HepG2 (cell line): ENCODE data around the gene SPOCD1. TPM values are rescaled to one million over a fixed set of nuclear protein-coding genes. Genes with fewer than 3 reads are reported as not detected.

Experiments
- EEA1 ChIP-seq: sonication (generic); formaldehyde crosslinking; IDR thresholded peaks from 2 replicates; pipeline ENCODE4 v1.5.1; 2020; ENCODE audit warnings: mild to moderate bottlenecking, missing genetic modification reagents, borderline replicate concordance
- GABPB1 ChIP-seq: IDR thresholded peaks from 2 replicates; pipeline ENCODE4 v1.6.1; 2016; ENCODE audit warnings: mild to moderate bottlenecking, missing genetic modification reagents, moderate library complexity, missing compliant biosample characterization
- GATAD1 ChIP-seq: IDR thresholded peaks from 2 replicates; pipeline ENCODE4 v1.6.1; 2016; ENCODE audit warnings: missing genetic modification reagents, missing compliant biosample characterization
- HNRNPL ChIP-seq: fragments of 200-400 bp; formaldehyde crosslinking; IDR thresholded peaks from 2 replicates; pipeline ENCODE4 v1.6.1; 2017; ENCODE audit warnings: mild to moderate bottlenecking, low read depth, low read length
- KAT8 ChIP-seq: IDR thresholded peaks from 2 replicates; pipeline ENCODE4 v1.6.1; 2016; ENCODE audit warnings: missing genetic modification reagents, missing compliant biosample characterization
- KDM3A ChIP-seq: IDR thresholded peaks from 2 replicates; pipeline ENCODE4 v1.6.1; 2018; ENCODE audit warnings: low read depth, missing compliant biosample characterization
- LCORL ChIP-seq, 2 experiments: fragments of 450-650 bp in 1 of 2; sonication (generic) in 1 of 2; formaldehyde crosslinking in 1 of 2; IDR thresholded peaks; 2 replicates each; pipeline versions ENCODE4 v1.5.0 to v1.6.1; 2017 to 2020; ENCODE audit warnings: antibody characterized with exemption in 1 of 2, missing genetic modification reagents in 1 of 2
- MAZ ChIP-seq, 2 experiments: sonication (generic) in 1 of 2; formaldehyde crosslinking in 1 of 2; IDR thresholded peaks; 2 replicates each; pipeline versions ENCODE4 v1.5.0 to v1.6.1; 2012 to 2020; ENCODE audit warnings: low read depth in 2 of 2, mild to moderate bottlenecking in 2 of 2, borderline replicate concordance in 1 of 2, improper control_type of control experiment in 1 of 2, low read length in 1 of 2, missing genetic modification reagents in 1 of 2, moderate library complexity in 1 of 2
- PPARG ChIP-seq: conservative IDR thresholded peaks from 2 replicates; pipeline ENCODE4 v1.6.1; 2016; ENCODE audit warnings: missing biosample characterization, missing genetic modification reagents
- ZEB1 ChIP-seq: IDR thresholded peaks from 2 replicates; pipeline ENCODE4 v1.6.1; 2012; ENCODE audit warnings: mild to moderate bottlenecking, low read depth, inconsistent platforms; ENCODE audit not compliant: insufficient replicate concordance
- ZNF549 ChIP-seq: sonication (generic); formaldehyde crosslinking; IDR thresholded peaks from 2 replicates; pipeline ENCODE4 v1.5.0; 2020; ENCODE audit warnings: missing genetic modification reagents
- ZNF660 ChIP-seq: sonication (generic); formaldehyde crosslinking; IDR thresholded peaks from 2 replicates; pipeline ENCODE4 v1.5.1; 2020; ENCODE audit warnings: mild to moderate bottlenecking, low read depth, missing genetic modification reagents, borderline replicate concordance
- ZNF768 ChIP-seq: sonication (generic); formaldehyde crosslinking; IDR thresholded peaks from 2 replicates; pipeline ENCODE4 v1.4.0; 2020; ENCODE audit warnings: missing genetic modification reagents
- ZNF83 ChIP-seq: sonication (generic); formaldehyde crosslinking; IDR thresholded peaks from 2 replicates; pipeline ENCODE4 v1.4.0; 2020; ENCODE audit warnings: missing genetic modification reagents, mild to moderate bottlenecking, borderline replicate concordance
- ZNF891 ChIP-seq: sonication (generic); formaldehyde crosslinking; IDR thresholded peaks from 2 replicates; pipeline ENCODE4 v1.5.0; 2020; ENCODE audit warnings: mild to moderate bottlenecking, missing genetic modification reagents
- polyA plus RNA-seq, 8 experiments: library from polyadenylated mRNA; depleted of rRNA in 3 of 8; stranded (reverse) in 7 of 8; unstranded in 1 of 8; fragments of >200 nt; fragmentation: Illumina TruSeq in 4 of 8; extraction: Trizol in 4 of 8; gene quantifications; 2 replicates each; pipeline versions ENCODE4 v1.2.1 to v1.2.3, GENCODE V29; 2011 to 2016; ENCODE audit warnings: low read depth in 4 of 8, missing spikeins in 1 of 8, mixed read lengths in 1 of 8; ENCODE audit not compliant: insufficient read depth in 1 of 8
- total RNA-seq, 5 experiments: library from RNA; depleted of rRNA; stranded (reverse); fragments of >200 nt; fragmentation: Illumina TruSeq; extraction: Trizol; gene quantifications; 2 replicates each; pipeline ENCODE4 v1.2.3, GENCODE V29; 2016; ENCODE audit warnings: low read depth in 1 of 5
- TF ChIP-seq, protein P1 (sequence below): sonication (generic); formaldehyde crosslinking; IDR thresholded peaks from 2 replicates; pipeline ENCODE4 v1.5.1; 2020; ENCODE audit warnings: mild to moderate bottlenecking, missing genetic modification reagents, moderate library complexity
- TF ChIP-seq, protein P2 (sequence below): sonication (generic); formaldehyde crosslinking; IDR thresholded peaks from 2 replicates; pipeline ENCODE4 v1.4.0; 2020; ENCODE audit warnings: missing genetic modification reagents
- TF ChIP-seq, protein P3 (sequence below): IDR thresholded peaks from 2 replicates; pipeline ENCODE4 v1.6.1; 2016; ENCODE audit warnings: missing biosample characterization, missing genetic modification reagents, low read depth
- TF ChIP-seq, protein P4 (sequence below): sonication (generic); formaldehyde crosslinking; IDR thresholded peaks from 2 replicates; pipeline ENCODE4 v1.4.0; 2020; ENCODE audit warnings: mild to moderate bottlenecking, low read depth, missing genetic modification reagents

Gene SPOCD1
- total and polyA plus RNA-seq, 2 of the 13 experiments (the other 11 are each of a cell fraction or from before 2014, with no cell fraction given) = 0.24 to 0.29 TPM

DNA sequence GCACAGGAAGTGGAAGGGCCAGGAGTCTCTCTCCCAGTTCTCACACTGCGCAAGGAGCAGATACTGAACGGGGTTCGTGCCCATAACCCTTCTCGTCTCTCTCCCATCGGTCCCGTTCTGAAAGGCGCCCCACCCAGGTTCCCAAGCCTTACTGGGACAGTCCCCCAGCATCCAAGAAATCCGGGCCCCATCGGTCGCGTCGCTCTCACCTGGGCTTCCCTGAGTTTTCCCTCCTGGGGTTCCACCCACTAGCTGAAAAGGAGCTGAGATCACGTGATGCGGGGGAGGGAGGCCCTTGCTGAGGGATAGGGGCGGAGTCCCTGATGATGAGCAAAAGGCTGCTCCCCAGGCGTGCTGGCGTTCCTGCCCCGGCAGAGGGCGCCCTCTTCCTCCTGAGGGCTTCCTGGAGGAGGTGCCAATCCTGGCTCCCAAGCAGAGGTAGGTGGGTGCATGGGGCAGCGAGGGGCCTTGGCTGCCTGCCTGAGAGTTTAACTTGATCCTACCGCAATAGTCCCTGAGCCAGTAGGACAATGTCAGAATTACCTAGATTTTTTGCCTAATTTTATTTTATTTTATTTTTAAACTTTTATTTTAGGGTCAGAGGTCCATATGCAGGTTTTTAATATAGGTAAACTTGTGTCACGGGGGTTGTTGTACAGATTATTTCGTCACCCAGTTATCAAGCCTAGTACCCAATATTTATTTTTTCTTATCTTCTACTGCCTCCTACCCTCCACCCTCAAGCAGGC lies at the start of gene SPOCD1 (continued):
- TF ChIP-seq, protein P1, sequence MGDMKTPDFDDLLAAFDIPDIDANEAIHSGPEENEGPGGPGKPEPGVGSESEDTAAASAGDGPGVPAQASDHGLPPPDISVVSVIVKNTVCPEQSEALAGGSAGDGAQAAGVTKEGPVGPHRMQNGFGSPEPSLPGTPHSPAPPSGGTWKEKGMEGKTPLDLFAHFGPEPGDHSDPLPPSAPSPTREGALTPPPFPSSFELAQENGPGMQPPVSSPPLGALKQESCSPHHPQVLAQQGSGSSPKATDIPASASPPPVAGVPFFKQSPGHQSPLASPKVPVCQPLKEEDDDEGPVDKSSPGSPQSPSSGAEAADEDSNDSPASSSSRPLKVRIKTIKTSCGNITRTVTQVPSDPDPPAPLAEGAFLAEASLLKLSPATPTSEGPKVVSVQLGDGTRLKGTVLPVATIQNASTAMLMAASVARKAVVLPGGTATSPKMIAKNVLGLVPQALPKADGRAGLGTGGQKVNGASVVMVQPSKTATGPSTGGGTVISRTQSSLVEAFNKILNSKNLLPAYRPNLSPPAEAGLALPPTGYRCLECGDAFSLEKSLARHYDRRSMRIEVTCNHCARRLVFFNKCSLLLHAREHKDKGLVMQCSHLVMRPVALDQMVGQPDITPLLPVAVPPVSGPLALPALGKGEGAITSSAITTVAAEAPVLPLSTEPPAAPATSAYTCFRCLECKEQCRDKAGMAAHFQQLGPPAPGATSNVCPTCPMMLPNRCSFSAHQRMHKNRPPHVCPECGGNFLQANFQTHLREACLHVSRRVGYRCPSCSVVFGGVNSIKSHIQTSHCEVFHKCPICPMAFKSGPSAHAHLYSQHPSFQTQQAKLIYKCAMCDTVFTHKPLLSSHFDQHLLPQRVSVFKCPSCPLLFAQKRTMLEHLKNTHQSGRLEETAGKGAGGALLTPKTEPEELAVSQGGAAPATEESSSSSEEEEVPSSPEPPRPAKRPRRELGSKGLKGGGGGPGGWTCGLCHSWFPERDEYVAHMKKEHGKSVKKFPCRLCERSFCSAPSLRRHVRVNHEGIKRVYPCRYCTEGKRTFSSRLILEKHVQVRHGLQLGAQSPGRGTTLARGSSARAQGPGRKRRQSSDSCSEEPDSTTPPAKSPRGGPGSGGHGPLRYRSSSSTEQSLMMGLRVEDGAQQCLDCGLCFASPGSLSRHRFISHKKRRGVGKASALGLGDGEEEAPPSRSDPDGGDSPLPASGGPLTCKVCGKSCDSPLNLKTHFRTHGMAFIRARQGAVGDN (CRISPR knock-in tag) = peak; percentile 66
- 0 out of 2 replicates have a peak, but pooled peaks have one; percentile 22 for TF ChIP-seq KAT8
- TF ChIP-seq GATAD1 (CRISPR knock-in tag) = peak; percentile 62; the same call in 1 of the 2 replicates
- TF ChIP-seq MAZ (IDR thresholded peaks at IDR 0.05; ENCODE audit: borderline replicate concordance, low read depth, low read length) = peak; percentile 98
- peak; percentile 76; the same call in 1 of the 2 replicates for TF ChIP-seq MAZ (CRISPR knock-in tag; IDR thresholded peaks at IDR 0.05; ENCODE audit: low read depth)
- TF ChIP-seq LCORL (IDR thresholded peaks at IDR 0.05) = no peak
- peak; percentile 68 for TF ChIP-seq LCORL (CRISPR knock-in tag; IDR thresholded peaks at IDR 0.05)
- no peak for TF ChIP-seq ZNF83 (CRISPR knock-in tag)
- TF ChIP-seq, protein P2, sequence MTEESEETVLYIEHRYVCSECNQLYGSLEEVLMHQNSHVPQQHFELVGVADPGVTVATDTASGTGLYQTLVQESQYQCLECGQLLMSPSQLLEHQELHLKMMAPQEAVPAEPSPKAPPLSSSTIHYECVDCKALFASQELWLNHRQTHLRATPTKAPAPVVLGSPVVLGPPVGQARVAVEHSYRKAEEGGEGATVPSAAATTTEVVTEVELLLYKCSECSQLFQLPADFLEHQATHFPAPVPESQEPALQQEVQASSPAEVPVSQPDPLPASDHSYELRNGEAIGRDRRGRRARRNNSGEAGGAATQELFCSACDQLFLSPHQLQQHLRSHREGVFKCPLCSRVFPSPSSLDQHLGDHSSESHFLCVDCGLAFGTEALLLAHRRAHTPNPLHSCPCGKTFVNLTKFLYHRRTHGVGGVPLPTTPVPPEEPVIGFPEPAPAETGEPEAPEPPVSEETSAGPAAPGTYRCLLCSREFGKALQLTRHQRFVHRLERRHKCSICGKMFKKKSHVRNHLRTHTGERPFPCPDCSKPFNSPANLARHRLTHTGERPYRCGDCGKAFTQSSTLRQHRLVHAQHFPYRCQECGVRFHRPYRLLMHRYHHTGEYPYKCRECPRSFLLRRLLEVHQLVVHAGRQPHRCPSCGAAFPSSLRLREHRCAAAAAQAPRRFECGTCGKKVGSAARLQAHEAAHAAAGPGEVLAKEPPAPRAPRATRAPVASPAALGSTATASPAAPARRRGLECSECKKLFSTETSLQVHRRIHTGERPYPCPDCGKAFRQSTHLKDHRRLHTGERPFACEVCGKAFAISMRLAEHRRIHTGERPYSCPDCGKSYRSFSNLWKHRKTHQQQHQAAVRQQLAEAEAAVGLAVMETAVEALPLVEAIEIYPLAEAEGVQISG (CRISPR knock-in tag) = no peak
- no peak for TF ChIP-seq HNRNPL
- TF ChIP-seq ZNF660 (CRISPR knock-in tag) = no peak
- TF ChIP-seq KDM3A (CRISPR knock-in tag) = 0 out of 2 replicates have a peak, but pooled peaks have one; percentile 47
- 0 out of 2 replicates have a peak, but pooled peaks have one; percentile 18 for TF ChIP-seq PPARG (CRISPR knock-in tag)
- TF ChIP-seq, protein P3, sequence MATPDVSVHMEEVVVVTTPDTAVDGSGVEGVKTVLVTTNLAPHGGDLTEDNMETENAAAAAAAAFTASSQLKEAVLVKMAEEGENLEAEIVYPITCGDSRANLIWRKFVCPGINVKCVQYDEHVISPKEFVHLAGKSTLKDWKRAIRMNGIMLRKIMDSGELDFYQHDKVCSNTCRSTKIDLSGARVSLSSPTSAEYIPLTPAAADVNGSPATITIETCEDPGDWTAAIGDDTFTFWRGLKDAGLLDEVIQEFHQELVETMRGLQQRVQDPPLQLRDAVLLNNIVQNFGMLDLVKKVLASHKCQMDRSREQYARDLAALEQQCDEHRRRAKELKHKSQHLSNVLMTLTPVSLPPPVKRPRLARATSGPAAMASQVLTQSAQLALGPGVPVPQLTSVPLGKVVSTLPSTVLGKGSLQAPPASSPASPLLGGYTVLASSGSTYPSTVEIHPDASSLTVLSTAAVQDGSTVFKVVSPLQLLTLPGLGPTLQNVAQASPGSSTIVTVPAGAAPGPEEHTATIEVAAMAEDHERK (CRISPR knock-in tag) = no peak
- peak; percentile 68 for TF ChIP-seq ZNF891
- peak; percentile 72; the same call in 1 of the 2 replicates for TF ChIP-seq ZNF768
- TF ChIP-seq ZNF549 (CRISPR knock-in tag) = no peak
- TF ChIP-seq GABPB1 = peak; percentile 70
- TF ChIP-seq, protein P4, sequence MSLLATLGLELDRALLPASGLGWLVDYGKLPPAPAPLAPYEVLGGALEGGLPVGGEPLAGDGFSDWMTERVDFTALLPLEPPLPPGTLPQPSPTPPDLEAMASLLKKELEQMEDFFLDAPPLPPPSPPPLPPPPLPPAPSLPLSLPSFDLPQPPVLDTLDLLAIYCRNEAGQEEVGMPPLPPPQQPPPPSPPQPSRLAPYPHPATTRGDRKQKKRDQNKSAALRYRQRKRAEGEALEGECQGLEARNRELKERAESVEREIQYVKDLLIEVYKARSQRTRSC (CRISPR knock-in tag) = no peak
- TF ChIP-seq ZEB1 = peak; percentile 61
- TF ChIP-seq EEA1 = no peak
